ENCODE data around the gene OBSL1. TPM values are rescaled to one million over a fixed set of nuclear protein-coding genes. Genes with fewer than 3 reads are reported as not detected.
A peak's percentile ranks its signal among the peaks of the same experiment; 100 is the strongest.

The OBSL1 gene
- total RNA-seq, 1 donor from 2014 or later = 87.0 TPM

DNA sequence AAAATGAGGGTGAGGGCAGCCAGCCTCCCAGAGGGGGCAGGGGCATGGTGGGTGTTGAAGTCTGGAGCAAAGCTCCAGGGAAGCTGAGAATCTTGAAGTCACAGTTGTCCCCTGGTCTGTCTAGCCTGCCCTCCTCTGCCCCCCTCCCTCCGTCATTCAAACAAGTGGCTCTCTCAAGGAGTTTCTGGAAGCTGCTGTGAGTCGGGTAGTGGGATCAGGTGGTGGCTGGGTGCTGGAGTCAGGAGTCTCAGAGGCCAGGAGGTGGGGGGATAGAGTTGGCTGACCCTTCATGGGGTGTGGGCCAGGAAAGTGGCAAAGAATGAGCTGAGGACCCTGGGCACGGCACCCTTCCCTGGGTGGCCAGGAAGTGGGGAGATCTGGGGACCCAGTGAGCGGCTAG lies 57.6 kb downstream of the OBSL1 start:
- no peak overlapping the region for H3K4me3 ChIP-seq (ENCODE audit: low read depth, low read length)
- no peak for DNase-seq (ENCODE audit: low read depth)
- TF ChIP-seq, protein P1, sequence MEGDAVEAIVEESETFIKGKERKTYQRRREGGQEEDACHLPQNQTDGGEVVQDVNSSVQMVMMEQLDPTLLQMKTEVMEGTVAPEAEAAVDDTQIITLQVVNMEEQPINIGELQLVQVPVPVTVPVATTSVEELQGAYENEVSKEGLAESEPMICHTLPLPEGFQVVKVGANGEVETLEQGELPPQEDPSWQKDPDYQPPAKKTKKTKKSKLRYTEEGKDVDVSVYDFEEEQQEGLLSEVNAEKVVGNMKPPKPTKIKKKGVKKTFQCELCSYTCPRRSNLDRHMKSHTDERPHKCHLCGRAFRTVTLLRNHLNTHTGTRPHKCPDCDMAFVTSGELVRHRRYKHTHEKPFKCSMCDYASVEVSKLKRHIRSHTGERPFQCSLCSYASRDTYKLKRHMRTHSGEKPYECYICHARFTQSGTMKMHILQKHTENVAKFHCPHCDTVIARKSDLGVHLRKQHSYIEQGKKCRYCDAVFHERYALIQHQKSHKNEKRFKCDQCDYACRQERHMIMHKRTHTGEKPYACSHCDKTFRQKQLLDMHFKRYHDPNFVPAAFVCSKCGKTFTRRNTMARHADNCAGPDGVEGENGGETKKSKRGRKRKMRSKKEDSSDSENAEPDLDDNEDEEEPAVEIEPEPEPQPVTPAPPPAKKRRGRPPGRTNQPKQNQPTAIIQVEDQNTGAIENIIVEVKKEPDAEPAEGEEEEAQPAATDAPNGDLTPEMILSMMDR (conservative IDR thresholded peaks at IDR 0.05; ENCODE audit: low read depth, low read length) = no peak

DNA sequence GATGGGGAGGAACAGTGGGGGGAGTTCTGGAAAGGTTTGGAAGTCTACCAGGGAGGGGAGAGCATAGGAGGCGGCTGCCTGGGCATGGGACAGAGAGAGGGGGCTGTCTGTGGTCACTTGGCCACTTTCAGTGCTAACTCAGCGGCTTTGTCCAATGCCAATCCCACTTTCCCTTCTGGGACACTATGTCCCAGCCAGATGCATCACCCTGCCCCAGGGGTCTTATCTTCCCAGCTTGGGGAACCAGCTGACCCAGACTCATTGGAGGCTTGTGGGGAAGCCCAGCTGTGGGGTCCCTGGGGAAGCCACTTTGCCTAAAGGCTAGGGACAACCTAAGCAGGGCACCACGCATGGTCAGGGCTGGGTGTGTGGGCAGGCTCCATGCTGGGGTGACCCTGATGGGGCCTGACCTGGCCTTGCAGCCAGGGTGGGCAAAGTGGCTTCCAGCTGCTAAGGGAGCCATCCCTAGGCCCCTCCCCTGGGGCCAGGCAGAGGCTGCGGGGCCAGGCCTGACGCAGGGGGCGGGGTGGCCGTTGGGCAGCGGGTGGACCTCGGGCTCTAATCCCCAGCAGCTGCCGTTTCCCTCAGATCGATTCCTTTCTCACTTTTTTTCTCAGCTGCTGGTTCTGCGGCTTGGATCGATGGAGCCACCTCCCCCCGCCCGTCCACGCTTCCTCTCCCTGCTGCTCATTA lies 58.7 kb downstream of the OBSL1 start:
- no peak overlapping the region for H3K4me3 ChIP-seq (ENCODE audit: low read depth, low read length)
- DNase-seq (ENCODE audit: low read depth) = no peak
- TF ChIP-seq, protein P1 (conservative IDR thresholded peaks at IDR 0.05; ENCODE audit: low read depth, low read length) = no peak

DNA sequence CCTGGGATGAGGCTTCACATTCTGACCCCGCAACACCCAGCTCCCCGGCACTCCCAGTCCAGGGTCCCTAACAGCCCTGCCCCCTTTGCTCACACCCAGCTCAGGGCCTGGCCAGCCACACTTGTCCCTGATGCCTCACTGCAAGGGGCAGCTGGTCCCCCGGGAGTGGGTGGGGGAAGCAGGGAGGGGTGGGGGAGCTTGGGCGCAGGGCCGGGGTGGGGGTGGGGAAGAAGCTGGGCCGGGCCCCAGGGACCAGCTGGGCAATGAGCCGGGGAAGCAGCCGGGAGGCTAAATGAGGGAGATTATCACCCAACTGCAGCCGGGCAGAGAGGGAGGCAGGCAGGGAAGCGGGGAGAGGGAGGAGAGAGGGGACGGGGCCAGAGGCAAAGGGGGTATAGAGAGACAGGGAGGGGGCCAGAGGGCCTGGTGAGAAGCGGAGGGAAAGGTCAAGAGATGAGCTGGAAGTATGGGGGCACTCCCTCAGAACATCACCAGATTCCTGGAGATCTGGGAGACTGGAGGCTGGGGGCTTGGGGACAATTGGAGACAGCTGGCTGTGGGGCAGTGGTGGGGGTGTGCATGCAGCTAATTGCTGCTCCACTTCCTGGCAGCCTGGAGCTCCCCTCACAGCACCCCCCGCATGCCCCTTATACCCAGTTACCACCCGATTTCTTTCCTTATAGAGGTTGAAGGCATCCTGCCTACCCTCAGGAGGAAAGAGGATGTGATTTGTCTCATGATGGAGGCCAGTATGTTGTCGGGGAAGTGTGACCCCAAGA lies 59.6 kb downstream of the OBSL1 start:
- no peak for DNase-seq (ENCODE audit: low read depth)
- TF ChIP-seq, protein P1 (conservative IDR thresholded peaks at IDR 0.05; ENCODE audit: low read depth, low read length) = no peak
- H3K4me3 ChIP-seq (ENCODE audit: low read depth, low read length) = no peak overlapping the region

DNA sequence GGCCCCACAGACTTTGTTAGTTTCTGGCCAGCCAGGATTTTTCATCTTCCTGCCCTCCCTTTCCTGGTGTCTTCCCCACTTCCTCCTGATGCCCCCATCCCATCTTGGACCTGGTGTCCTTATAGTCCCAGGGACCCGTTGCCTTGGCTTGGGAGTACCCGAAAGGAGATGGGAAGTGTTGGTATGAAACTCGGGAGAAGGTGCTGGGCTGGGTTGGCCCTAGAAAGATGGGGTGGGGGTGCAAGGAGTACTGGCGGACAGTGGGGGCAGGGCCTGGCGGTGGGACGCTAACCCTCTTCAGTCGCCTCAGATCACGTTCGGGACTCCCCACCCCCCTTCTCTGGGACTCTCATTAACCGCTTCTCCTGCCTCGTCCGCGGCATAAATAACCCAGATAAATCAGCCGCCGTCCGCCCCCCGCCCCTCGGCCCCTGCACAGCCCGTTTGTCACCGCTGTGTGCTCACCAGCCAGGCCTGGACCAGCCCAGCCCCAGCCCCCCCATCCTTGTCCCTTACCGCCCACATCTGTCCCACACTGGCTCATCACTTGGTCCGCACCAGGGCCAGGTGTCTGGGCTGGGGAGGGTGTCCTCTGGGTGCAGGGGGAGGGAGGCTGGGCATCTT lies 60.7 kb downstream of the OBSL1 start:
- DNase-seq (ENCODE audit: low read depth) = no peak
- TF ChIP-seq, protein P1 (conservative IDR thresholded peaks at IDR 0.05; ENCODE audit: low read depth, low read length) = no peak
- no peak overlapping the region for H3K4me3 ChIP-seq (ENCODE audit: low read depth, low read length)

DNA sequence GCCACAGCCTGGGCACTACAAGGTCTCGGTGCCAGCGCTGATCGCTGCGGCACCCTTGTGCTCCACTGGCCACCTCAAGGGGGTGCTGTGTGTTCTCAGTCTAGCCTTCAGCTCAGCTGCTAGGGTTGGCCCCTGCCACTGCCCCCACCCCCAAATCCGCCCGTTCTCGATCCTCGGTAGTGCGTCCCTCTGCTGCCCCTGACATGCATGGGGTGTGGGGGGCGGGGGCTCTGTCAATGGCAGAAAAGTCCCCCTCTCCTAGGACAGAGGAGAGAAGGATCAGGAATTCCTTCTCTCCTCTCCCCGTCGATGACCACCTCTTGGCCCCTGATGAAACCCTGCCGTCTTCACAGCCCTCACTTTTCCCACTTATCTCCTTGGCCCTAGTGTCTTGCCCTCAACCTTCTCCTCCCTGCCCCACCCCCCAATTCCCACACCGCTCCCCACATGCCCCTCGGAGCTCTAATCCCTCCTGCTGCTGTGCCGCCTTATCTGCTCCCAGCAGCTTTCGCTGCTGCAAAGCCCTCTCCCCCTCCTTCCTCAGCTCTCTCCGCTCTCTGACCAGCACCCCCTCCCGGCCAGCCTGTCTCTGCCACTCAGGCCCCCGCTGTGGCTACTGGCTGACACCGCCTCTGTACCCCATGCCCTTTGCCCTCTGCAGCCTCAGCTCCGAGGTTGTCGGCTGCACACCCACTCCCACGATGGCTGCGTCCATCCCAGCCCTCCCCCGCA lies 61.4 kb downstream of the OBSL1 start:
- TF ChIP-seq, protein P1 (conservative IDR thresholded peaks at IDR 0.05; ENCODE audit: low read depth, low read length) = peak; percentile 78
- H3K4me3 ChIP-seq (ENCODE audit: low read depth, low read length) = peak overlapping the region; percentile 39
- no peak for DNase-seq (ENCODE audit: low read depth)

DNA sequence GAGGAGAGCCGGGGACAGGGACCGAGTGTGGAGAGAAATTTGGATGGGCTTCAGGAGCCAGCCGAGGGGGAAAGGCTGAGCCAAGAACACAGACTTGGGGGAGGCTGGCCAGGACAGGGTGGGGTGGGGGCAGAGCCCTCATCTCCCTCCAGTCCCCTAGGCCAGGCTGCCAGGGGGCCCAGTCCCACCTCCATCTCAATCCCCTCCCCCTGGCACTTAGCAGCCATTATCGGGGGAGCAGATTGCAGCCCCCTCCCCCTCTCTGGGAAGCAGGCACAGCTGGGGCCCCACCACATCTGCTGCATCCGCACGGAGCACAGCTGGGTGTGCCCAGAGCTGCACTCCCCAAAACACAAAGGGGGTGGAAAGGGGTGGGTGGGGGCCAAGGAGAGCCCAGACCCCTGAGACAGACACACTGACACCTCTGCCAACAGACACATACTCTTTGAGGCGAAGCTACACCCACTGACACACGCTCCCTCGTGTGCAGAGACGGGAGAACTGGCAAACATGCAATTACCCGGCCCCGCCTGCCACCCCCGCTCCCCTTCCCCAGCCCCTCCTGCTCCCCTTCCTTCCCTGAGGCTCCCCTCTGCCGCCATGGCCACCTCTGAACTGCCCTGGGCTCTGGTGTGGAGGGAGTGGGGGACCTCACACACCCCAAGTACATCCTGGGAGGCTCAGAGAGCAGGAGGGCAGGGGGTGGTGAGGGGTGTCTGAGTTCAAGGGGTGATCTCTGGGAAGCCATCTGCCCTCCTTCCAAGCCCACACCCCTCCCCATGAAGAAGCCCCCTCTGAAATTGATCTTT lies 62.2 kb downstream of the OBSL1 start:
- no peak for DNase-seq (ENCODE audit: low read depth)
- H3K4me3 ChIP-seq (ENCODE audit: low read depth, low read length) = no peak overlapping the region
- TF ChIP-seq, protein P1 (conservative IDR thresholded peaks at IDR 0.05; ENCODE audit: low read depth, low read length) = no peak
